Effector memory CD8-positive, alpha-beta T cell (primary cell): ENCODE data around the gene PPIE.

Source experiments
- ATAC-seq: fragments of 150-1000 bp; cut with Tn5 transposase; replicated peaks from 2 replicates; pipeline ENCODE4 v1.10.0; 2021; ENCODE audit warnings: mild to moderate bottlenecking, moderate library complexity
- DNase-seq, 3 experiments: peaks; one replicate each; pipeline ENCODE4 v3.0.0; 2021
- H3K27ac Mint-ChIP-seq, 2 donors: one replicate each; pipeline ENCODE4 v1.8.0; 2022; ENCODE audit warnings: mild to moderate bottlenecking in 2 of 2, mixed read lengths in 2 of 2, moderate library complexity in 2 of 2
- H3K27me3 Mint-ChIP-seq, 2 donors: one replicate each; pipeline ENCODE4 v1.8.0; 2022; ENCODE audit warnings: mixed read lengths in 2 of 2
- H3K36me3 Mint-ChIP-seq: one replicate; pipeline ENCODE4 v1.8.0; 2022; ENCODE audit warnings: mild to moderate bottlenecking, moderate library complexity, mixed read lengths; ENCODE audit not compliant: insufficient read depth
- H3K4me1 Mint-ChIP-seq, 2 donors: one replicate each; pipeline ENCODE4 v1.8.0; 2022; ENCODE audit warnings: low read depth in 2 of 2, mixed read lengths in 2 of 2
- H3K4me3 Mint-ChIP-seq, 2 donors: one replicate each; pipeline ENCODE4 v1.8.0; 2022; ENCODE audit warnings: mild to moderate bottlenecking in 2 of 2, mixed read lengths in 2 of 2, moderate library complexity in 2 of 2
- H3K9me3 Mint-ChIP-seq, 2 donors: one replicate each; pipeline ENCODE4 v1.8.0; 2022; ENCODE audit warnings: mixed read lengths in 2 of 2
- total RNA-seq, 9 experiments: gene quantifications; one replicate each; lab custom pipeline; 2026; lab: John Stamatoyannopoulos, UW

Gene PPIE
- 51.0 to 79.1 (median 61.9) reads per million in 9 experiments for total RNA-seq

DNA sequence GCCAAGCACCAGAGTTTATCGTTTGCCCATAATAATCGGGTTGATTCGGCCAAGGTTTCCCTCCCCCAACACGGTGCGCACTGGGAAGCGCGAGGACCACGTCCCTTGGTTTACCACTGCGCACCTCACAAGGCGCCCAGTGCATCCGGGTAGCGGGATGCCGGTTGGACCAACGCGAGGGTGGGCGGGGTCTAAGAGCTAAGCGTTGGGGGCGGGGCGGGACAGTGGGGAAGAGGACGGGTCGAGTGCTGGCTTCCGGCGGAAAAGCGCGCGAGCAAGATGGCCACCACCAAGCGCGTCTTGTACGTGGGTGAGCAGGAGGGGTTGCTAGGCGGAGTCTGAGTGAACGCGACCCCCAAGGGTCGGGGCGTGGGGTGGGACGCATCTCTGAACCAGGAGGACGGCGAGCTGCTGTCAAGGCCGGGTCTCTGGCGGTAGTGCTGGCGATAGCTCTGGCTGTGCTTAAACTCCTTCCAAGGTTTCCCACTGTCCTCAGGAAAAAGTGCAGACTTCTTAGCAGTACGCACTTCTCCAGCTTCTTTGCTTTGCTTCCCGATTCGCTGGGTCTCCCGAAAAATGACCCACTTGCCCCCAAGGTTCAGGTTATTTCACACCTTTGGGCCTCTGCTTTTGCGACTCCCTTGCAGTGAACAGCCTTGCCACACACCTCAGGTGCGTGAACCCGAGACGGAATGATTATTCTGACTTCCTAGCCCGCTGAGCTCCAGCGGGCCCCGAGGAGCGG is at the start of gene PPIE:
PPIE (plus strand) TSS at position 261 of the 745 bp plus-strand sequence; CDS start at position 280, 19 bp downstream.
- H3K36me3 Mint-ChIP-seq, result peaks cover 36% of the 10 kb centered on the region
- DNase-seq (peak; percentile 74 to 80 (median 79)), ATAC-seq (peak; percentile 96)
- peaks cover 28 to 35% of the 10 kb centered on the region in 2 donors for H3K4me1 Mint-ChIP-seq
- peak within 1 kb of the TSS; percentile 93 to 98 for H3K27ac Mint-ChIP-seq
- peak within 1 kb of the TSS; percentile 90 to 94 for H3K4me3 Mint-ChIP-seq
- peaks cover 1 to 7% of the 10 kb centered on the region in 2 donors for H3K9me3 Mint-ChIP-seq
- H3K27me3 Mint-ChIP-seq, result peaks cover 15 to 30% of the 10 kb centered on the region in 2 donors

DNA sequence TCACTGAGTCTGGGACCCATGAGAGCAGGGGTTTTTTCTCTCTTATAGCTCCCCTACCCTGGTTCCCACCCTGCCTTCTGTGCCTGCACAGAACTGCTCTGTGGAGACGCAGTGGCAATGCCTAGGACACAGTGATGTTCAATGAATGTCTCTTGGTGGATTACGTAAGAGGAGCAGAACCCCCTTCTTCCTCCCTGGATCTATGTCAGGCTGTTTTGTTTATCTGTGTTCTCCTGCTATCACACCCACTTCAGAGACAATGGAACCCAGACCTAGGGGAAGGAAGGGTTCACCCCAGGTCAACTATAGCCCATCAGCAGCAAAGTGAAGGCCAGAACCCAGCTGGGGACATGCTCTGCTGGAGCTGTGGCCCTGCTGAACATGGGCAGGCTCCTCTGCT is 49.5 kb upstream of the PPIE start:
- no peak for ATAC-seq
- Mint-ChIP-seq H3K27ac (peak overlapping the region in 1 of 2 donors; percentile 31), H3K36me3 (peaks cover 10% of the 10 kb centered on the region), H3K4me1 (peaks cover 17 to 22% of the 10 kb centered on the region in 2 donors), H3K4me3 (no peak overlapping the region), H3K27me3 (peaks cover 39 to 60% of the 10 kb centered on the region in 2 donors), H3K9me3 (no peaks in the 10 kb centered on the region)
- DNase-seq, result no peak

DNA sequence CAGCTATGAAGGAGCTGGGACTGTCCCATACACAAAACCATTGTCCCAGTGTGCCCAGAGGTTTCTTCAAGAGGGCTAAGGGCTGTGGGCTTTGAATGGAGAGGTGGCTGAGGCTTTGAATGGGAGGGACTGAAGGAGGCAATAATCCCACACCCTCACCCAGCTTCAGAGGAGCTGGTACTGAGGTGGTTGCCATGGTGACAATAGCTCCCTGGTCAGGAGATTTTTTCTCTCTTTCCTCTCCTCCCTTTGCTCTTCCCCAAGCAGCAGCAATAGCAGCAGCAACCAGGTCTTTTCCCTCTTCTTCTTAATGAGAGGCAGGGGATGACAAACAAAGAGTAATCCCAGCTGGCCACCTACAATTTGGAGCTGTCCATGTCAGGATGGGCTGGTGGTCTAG is 49.0 kb upstream of the PPIE start:
- peaks cover 7% of the 10 kb centered on the region for H3K36me3 Mint-ChIP-seq
- H3K27me3 Mint-ChIP-seq, result peaks cover 37 to 56% of the 10 kb centered on the region in 2 donors
- ATAC-seq, result no peak

DNA sequence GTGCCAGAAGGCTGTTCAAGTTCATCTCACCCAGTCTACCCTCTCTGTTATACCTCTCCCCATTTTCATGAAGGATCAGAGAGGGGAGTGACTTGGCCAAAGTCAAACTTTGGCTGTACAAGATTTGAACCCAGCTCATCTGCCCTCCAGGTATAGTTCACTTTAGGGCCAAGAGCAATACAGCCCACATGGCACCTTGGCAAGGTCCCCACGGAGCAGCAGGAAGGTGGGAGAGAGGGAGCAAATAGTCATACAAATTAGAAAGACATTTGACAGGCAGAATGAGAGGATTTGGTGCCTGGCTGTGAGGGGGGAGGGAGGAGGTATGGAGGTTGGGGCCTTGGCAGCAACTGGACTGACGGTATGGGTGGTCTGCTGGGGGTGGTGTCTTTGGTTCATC is 48.5 kb upstream of the PPIE start:
- peak overlapping the region in 1 of 2 donors; percentile 80 for H3K27ac Mint-ChIP-seq
- DNase-seq, result no peak
- no peaks in the 10 kb centered on the region for H3K9me3 Mint-ChIP-seq
- H3K4me1 Mint-ChIP-seq, result peaks cover 14 to 16% of the 10 kb centered on the region in 2 donors
- H3K36me3 Mint-ChIP-seq, result peaks cover 7% of the 10 kb centered on the region
- peak overlapping the region; percentile 78 to 79 for H3K4me3 Mint-ChIP-seq
- peaks cover 35 to 50% of the 10 kb centered on the region in 2 donors for H3K27me3 Mint-ChIP-seq
- ATAC-seq, result no peak

More for the DNA sequence above, 49.0 kb upstream of the PPIE start:
- H3K9me3 Mint-ChIP-seq, result no peaks in the 10 kb centered on the region
- no peak for DNase-seq
- H3K4me1 Mint-ChIP-seq, result peaks cover 15 to 21% of the 10 kb centered on the region in 2 donors
- H3K27ac Mint-ChIP-seq, result peak overlapping the region in 1 of 2 donors; percentile 80
- no peak overlapping the region for H3K4me3 Mint-ChIP-seq

DNA sequence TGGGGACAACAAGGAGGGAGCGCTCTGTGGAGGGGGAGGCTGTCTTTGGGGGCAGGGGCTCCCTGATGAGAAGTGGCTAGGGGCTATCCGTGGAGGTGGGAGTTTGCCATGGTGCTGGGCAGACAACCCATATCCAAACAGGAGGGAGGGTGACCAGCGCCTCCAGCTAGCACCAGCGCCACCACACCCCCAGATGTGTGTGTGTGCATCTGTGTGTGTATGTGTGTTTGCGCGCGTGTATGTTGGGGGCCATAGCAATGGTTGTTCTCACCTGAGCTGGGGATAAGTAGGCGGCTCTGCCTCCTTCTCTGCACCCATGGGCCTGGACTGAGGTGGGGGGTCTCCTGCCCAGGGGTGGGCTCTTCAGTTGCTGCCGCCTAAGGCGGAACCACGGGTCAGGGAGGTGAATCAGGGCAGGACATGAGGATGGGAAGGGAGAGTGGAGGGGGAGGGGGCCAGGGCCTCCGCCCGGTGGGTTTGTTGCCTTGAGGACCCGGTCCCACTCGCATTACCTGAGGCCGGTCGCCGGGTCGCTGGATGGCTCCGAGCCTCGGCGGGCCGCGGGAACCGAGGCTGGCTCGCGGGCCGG is 47.8 kb upstream of the PPIE start:
- Mint-ChIP-seq H3K4me1 (peaks cover 14 to 16% of the 10 kb centered on the region in 2 donors), H3K36me3 (peaks cover 7% of the 10 kb centered on the region), H3K27me3 (peaks cover 35 to 46% of the 10 kb centered on the region in 2 donors), H3K27ac (peak overlapping the region; percentile 62 to 80), H3K4me3 (peak overlapping the region; percentile 78 to 79), H3K9me3 (no peaks in the 10 kb centered on the region)
- ATAC-seq (no peak), DNase-seq (no peak)

DNA sequence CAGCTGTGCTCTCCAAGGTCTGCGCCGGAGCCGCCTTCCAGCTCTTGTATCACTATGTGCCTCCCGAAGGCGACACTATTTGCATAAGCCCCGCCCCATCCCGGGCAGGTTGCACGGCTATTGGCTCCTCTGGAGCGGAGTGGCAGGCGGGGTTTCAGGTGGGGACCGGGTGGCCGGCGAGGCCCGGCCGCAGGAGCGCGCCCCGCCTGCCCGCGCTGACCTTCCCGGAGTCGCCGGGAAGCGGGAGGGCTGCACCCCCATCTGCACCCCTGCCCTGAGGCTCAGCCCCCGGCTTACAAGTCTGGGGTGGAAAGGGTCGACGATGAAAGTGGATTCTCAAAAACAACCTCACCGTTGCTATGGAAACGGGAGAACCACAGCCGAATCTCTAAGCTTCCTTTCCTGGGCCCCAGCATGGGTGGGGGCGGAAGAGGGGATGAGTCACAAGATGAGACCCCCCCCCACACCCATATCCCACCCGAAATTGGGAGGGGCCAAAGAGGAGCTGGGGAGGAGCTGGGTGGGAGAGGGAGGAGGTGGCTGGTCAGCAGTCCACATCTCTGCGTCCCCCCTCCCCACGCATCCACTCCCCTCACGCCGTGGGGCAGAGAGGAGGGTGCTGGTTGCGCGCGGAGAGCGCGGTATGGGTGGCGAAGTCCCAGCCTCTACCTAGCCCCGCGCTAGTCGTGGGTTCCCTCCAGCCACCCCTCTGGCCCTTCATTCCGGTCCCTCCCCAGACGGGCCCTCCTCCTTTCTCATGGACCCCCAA is 47.1 kb upstream of the PPIE start, which contains the start of gene HPCAL4:
HPCAL4 (minus strand) TSS at position 51 of the 769 bp plus-strand sequence. CDS start 6,830 bp downstream, outside the sequence.
- H3K36me3 Mint-ChIP-seq, result peaks cover 7% of the 10 kb centered on the region
- peaks cover 14 to 16% of the 10 kb centered on the region in 2 donors for H3K4me1 Mint-ChIP-seq
- peak within 1 kb of the TSS; percentile 62 to 80 for H3K27ac Mint-ChIP-seq
- no peaks in the 10 kb centered on the region for H3K9me3 Mint-ChIP-seq
- DNase-seq (peak; percentile 79 to 81 (median 80)), ATAC-seq (peak; percentile 88)
- H3K27me3 Mint-ChIP-seq, result peaks cover 32 to 39% of the 10 kb centered on the region in 2 donors
- peak within 1 kb of the TSS; percentile 78 to 79 for H3K4me3 Mint-ChIP-seq

DNA sequence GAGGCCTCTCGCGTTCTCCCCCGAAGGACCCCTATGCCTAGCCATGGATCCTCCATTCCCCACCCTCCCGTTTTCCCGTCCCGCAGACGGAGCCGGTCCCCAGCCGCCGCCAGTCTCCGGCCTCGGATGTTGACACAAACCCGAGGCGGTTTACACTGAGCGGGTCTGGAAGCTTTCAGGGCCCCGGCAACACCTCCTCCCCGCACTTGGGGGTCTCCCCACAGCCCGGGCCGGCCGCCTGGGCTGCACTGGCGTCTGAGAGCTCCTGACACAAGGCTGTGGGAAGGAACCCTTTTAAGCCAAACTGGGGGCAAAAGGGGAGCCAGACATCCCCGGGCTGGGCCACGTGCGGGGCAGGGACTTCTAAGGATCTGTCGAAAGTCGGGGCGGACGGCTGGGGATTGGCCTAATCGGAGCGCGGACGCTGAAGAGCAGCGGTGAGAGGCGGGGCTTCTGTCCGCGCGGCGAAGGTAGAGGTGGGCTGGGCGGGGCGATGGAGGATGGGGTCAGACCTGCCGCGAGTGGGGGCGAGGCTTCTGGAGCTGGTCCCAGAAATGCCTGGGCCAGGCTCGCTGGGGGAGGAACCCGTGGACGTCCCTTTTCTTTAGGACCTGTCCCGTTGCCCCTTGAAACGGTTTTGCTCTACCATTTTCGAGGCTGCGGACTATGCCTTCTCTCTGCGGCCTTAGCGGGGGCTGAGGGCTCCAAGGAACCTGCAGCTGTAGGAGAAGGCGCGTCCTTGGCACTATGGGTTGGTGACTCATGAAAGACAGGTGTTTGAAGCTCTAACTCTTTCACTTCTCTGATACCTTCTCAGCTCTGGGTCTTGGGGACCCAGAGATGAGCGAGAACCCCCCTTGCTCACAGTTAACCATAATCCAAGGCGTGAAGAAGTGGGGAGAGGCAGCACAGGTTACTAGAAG is 46.3 kb upstream of the PPIE start:
- DNase-seq (peak in 1 of 3 experiments; percentile 22), ATAC-seq (no peak)
- peaks cover 14 to 16% of the 10 kb centered on the region in 2 donors for H3K4me1 Mint-ChIP-seq
- peaks cover 32 to 34% of the 10 kb centered on the region in 2 donors for H3K27me3 Mint-ChIP-seq
- peaks cover 7% of the 10 kb centered on the region for H3K36me3 Mint-ChIP-seq
- H3K4me3 Mint-ChIP-seq, result peak overlapping the region; percentile 78 to 79
- no peaks in the 10 kb centered on the region for H3K9me3 Mint-ChIP-seq
- peak overlapping the region; percentile 62 to 80 for H3K27ac Mint-ChIP-seq

DNA sequence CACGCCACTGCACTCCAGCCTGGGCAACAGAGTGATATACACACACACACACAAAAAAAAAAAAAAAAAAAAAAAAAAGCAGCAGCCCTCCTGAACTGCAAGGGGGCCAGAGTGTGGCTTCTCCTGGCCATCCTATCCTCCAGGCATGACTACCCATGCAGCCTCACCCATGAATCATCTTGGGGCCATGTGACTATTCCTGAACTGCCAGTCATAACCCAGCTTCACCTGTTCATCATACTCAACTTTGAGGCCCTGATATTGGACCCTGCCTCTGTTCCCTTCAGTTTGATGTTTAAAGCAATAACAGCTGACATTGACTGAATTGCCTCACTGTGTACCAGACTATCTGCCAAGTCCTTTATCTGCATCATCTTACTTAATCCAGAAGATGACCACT is 44.7 kb upstream of the PPIE start:
- no peak for DNase-seq
- Mint-ChIP-seq H3K4me1 (peaks cover 14 to 16% of the 10 kb centered on the region in 2 donors), H3K27ac (no peak overlapping the region), H3K27me3 (peaks cover 23 to 33% of the 10 kb centered on the region in 2 donors), H3K36me3 (peaks cover 7% of the 10 kb centered on the region), H3K9me3 (no peaks in the 10 kb centered on the region), H3K4me3 (no peak overlapping the region)
- no peak for ATAC-seq

DNA sequence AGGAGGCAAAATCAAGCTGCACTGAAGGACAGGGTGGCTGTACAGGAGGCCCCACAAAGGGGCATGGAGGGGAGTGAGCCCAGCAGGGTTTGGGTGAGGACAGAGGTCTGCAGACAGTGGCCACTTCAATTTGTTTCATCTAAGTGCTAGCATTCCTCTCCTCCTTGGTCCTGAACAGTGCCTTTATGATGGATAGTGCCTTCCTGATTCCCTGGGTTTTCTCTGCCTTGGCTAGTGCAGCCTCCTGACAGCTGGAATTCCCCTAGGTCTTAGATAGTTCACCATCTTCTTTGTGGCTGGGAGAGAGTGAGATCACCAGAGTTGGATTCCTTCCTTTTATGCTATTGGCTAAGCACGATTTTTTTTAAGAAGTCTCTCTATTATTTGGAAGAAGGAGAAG is 43.7 kb upstream of the PPIE start:
- no peaks in the 10 kb centered on the region for H3K9me3 Mint-ChIP-seq
- H3K27me3 Mint-ChIP-seq, result peaks cover 18 to 28% of the 10 kb centered on the region in 2 donors
- H3K4me3 Mint-ChIP-seq, result no peak overlapping the region
- DNase-seq (no peak), ATAC-seq (no peak)
- peaks cover 12 to 16% of the 10 kb centered on the region in 2 donors for H3K4me1 Mint-ChIP-seq
- H3K36me3 Mint-ChIP-seq, result peaks cover 7% of the 10 kb centered on the region
- H3K27ac Mint-ChIP-seq, result no peak overlapping the region

DNA sequence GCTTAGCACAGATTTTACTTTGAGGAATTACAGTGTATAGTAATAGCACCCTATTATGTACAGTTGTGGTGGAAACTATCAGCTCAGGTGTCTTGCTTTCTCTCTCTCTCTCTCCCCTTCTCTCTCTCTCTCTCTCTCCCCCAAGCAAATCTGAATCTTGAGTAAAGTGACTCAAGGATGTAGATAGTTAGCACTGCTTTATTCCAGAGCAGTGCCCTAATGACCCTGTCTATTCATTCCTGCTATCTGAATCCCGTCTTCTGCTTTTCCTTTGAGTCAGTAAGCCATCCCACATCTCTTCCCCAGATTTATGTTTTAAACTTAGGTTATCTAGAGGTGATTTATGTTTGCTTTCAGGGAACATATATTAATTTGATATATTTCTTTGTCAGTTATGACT is 42.2 kb upstream of the PPIE start:
- DNase-seq (no peak), ATAC-seq (no peak)
- H3K9me3 Mint-ChIP-seq, result no peaks in the 10 kb centered on the region
- H3K4me3 Mint-ChIP-seq, result no peak overlapping the region
- no peak overlapping the region for H3K27ac Mint-ChIP-seq
- H3K36me3 Mint-ChIP-seq, result peaks cover 2% of the 10 kb centered on the region
- peaks cover 10 to 30% of the 10 kb centered on the region in 2 donors for H3K27me3 Mint-ChIP-seq
- peaks cover 3 to 4% of the 10 kb centered on the region in 2 donors for H3K4me1 Mint-ChIP-seq

DNA sequence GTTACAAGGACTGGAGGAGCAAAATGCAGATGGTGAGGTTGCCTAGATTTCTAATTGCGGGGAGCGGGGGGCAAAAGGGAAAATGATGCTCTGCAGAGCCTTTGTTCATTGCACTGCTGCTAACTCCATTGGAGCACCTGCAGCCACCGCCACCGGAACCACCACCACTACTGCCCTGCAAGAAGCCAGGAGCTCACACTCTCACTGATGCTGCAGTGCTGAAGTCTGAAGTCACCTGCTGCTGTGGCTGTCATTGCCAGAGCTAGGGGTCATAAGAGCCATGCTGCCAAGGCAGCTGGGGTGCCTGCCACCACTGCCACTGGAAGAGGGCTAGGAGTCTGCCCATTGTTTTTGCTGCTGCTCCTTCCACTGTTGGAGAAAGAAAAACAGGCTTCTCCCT is 40.1 kb upstream of the PPIE start:
- H3K27ac Mint-ChIP-seq, result no peak overlapping the region
- H3K36me3 Mint-ChIP-seq, result no peaks in the 10 kb centered on the region
- ATAC-seq (no peak), DNase-seq (no peak)
- H3K4me1 Mint-ChIP-seq, result no peaks in the 10 kb centered on the region
- peaks cover 10 to 35% of the 10 kb centered on the region in 2 donors for H3K27me3 Mint-ChIP-seq
- no peaks in the 10 kb centered on the region for H3K9me3 Mint-ChIP-seq
- H3K4me3 Mint-ChIP-seq, result no peak overlapping the region

DNA sequence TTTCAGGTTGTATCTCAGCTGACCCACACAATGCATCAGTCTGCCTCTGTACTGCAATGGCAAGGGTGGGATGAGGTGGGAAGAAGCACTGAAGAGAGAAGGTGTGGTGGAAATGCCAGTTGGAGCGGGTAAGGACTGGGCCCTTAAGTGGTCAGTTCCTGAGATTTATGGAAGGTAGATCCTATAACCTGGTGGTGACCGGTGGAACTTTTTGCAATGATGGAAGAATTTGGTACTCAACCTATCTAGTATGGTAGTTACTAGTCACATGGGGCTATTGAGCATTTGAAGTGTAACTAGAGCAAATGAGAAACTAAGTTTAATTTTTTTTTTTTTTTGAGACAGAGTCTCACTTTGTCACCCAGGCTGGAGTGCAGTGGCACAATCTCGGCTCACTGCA is 39.3 kb upstream of the PPIE start:
- no peaks in the 10 kb centered on the region for H3K9me3 Mint-ChIP-seq
- H3K36me3 Mint-ChIP-seq, result no peaks in the 10 kb centered on the region
- no peak overlapping the region for H3K4me3 Mint-ChIP-seq
- no peaks in the 10 kb centered on the region for H3K4me1 Mint-ChIP-seq
- ATAC-seq (no peak), DNase-seq (no peak)
- peaks cover 10 to 35% of the 10 kb centered on the region in 2 donors for H3K27me3 Mint-ChIP-seq
- no peak overlapping the region for H3K27ac Mint-ChIP-seq
